OCI-LY3 (cell line): Measurements from ENCODE around the gene GPLD1.

Experiments
- H2AFZ ChIP-seq: fragments of 200-600, 300-600 bp; shearing (Covaris generic); 2 replicates; pipeline ENCODE4 v1.6.0; 2014; ENCODE audit warnings: antibody characterized with exemption, low read depth, low read length
- H3K27ac ChIP-seq: fragments of 200-600, 300-600 bp; sonication (generic); 2 replicates; pipeline ENCODE4 v1.5.1; 2014; ENCODE audit warnings: mild to moderate bottlenecking, low read length, moderate library complexity, mixed read lengths
- H3K27me3 ChIP-seq: fragments of 200-600, 300-600 bp; sonication (generic); 2 replicates; pipeline ENCODE4 v1.6.1; 2014; ENCODE audit warnings: low read depth, low read length, mixed read lengths
- H3K36me3 ChIP-seq: fragments of 200-600, 300-600 bp; sonication (generic); replicated peaks from 2 replicates; pipeline ENCODE3; 2014; ENCODE audit warnings: low read depth, low read length, mixed read lengths
- H3K4me1 ChIP-seq: fragments of 300-600, 200-600 bp; sonication (generic); 2 replicates; pipeline ENCODE4 v1.6.1; 2014; ENCODE audit warnings: low read length, mixed read lengths
- H3K4me2 ChIP-seq: fragments of 200-600, 300-600 bp; sonication (generic); 2 replicates; pipeline ENCODE4 v1.6.1; 2014; ENCODE audit warnings: low read length, mixed read lengths
- H3K4me3 ChIP-seq: fragments of 300-600, 200-600 bp; sonication (generic); 2 replicates; pipeline ENCODE4 v1.5.1; 2014; ENCODE audit warnings: antibody characterized with exemption, mild to moderate bottlenecking, low read length, moderate library complexity
- H3K79me2 ChIP-seq: fragments of 300-600, 200-600 bp; shearing (Covaris generic); 2 replicates; pipeline ENCODE4 v1.6.1; 2014; ENCODE audit warnings: mild to moderate bottlenecking, low read length, mixed read lengths
- H3K9ac ChIP-seq: fragments of 300-600, 200-600 bp; shearing (Covaris generic); 2 replicates; pipeline ENCODE4 v1.6.0; 2014; ENCODE audit warnings: mild to moderate bottlenecking, low read length, moderate library complexity
- H3K9me3 ChIP-seq: fragments of 200-600, 300-600 bp; shearing (Covaris generic); 2 replicates; pipeline ENCODE4 v1.6.1; 2014; ENCODE audit warnings: low read length, mixed read lengths; ENCODE audit not compliant: insufficient read depth
- H4K20me1 ChIP-seq: fragments of 200-600, 300-600 bp; sonication (generic); 2 replicates; pipeline ENCODE4 v1.6.1; 2016; ENCODE audit warnings: low read length, mixed read lengths; ENCODE audit not compliant: insufficient read depth
- EZH2phosphoT487 ChIP-seq: fragments of 200-600 bp; shearing (Covaris generic); IDR thresholded peaks from 2 replicates; pipeline ENCODE4 v1.6.1; 2018; ENCODE audit warnings: antibody characterized with exemption, mixed run types, low read depth
- TF ChIP-seq, protein P1 (sequence below): fragments of 200-600, 300-600 bp; sonication (generic); IDR thresholded peaks from 2 replicates; pipeline ENCODE4 v1.5.1; 2014; ENCODE audit warnings: antibody characterized with exemption, low read length, low read depth

GPLD1 gene

GRCh38 chr6:24469811-24470210, 19.6 kb downstream of the GPLD1 start:
- Histone ChIP-seq H3K79me2 (no peaks in the 10 kb centered on the region), H4K20me1 (no peaks in the 10 kb centered on the region), H3K4me1 (no peaks in the 10 kb centered on the region), H3K9ac (no peak overlapping the region), H3K9me3 (no peaks in the 10 kb centered on the region), H3K4me2 (no peak overlapping the region), H2AFZ (no peak overlapping the region), H3K27ac (no peak overlapping the region), H3K4me3 (no peak overlapping the region), H3K27me3 (no peaks in the 10 kb centered on the region), H3K36me3 (no peaks in the 10 kb centered on the region)
- no peak for TF ChIP-seq EZH2phosphoT487
- TF ChIP-seq, protein P1, sequence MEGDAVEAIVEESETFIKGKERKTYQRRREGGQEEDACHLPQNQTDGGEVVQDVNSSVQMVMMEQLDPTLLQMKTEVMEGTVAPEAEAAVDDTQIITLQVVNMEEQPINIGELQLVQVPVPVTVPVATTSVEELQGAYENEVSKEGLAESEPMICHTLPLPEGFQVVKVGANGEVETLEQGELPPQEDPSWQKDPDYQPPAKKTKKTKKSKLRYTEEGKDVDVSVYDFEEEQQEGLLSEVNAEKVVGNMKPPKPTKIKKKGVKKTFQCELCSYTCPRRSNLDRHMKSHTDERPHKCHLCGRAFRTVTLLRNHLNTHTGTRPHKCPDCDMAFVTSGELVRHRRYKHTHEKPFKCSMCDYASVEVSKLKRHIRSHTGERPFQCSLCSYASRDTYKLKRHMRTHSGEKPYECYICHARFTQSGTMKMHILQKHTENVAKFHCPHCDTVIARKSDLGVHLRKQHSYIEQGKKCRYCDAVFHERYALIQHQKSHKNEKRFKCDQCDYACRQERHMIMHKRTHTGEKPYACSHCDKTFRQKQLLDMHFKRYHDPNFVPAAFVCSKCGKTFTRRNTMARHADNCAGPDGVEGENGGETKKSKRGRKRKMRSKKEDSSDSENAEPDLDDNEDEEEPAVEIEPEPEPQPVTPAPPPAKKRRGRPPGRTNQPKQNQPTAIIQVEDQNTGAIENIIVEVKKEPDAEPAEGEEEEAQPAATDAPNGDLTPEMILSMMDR: no peak

- Histone ChIP-seq H3K27ac (no peak overlapping the region), H3K4me2 (no peak overlapping the region), H3K27me3 (no peaks in the 10 kb centered on the region), H3K79me2 (no peaks in the 10 kb centered on the region), H4K20me1 (no peaks in the 10 kb centered on the region), H3K4me3 (no peak overlapping the region), H3K4me1 (no peaks in the 10 kb centered on the region), H3K36me3 (no peaks in the 10 kb centered on the region), H3K9me3 (no peaks in the 10 kb centered on the region), H3K9ac (no peak overlapping the region), H2AFZ (no peak overlapping the region)
- TF ChIP-seq EZH2phosphoT487: no peak
- TF ChIP-seq, protein P1: no peak
Observed at GRCh38 chr6:24464253-24465038, 24.9 kb downstream of the GPLD1 start.

DNA sequence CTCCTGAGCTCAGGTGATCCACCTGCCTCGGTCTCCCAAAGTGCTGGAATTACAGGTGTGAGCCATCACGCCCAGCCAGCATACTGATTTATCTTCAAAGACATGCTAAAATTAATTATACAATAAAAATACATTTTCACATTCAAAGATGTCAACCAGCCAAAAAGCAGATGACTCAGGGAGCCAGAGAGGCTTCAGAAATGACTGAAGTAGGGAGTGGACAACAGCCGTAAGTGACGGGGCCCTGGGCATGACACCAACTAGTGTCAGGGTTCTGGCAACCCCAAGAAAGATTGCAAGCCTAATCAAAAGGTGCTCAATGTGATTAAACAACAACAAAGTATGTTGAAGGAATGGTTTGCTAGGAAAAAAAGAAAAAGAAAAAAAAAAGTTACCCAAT, 28.4 kb downstream of the GPLD1 start:
- no peaks in the 10 kb centered on the region for H3K36me3 ChIP-seq
- H3K27ac ChIP-seq: no peak overlapping the region
- H3K9ac ChIP-seq: no peak overlapping the region
- TF ChIP-seq EZH2phosphoT487: no peak
- TF ChIP-seq, protein P1: no peak
- no peak overlapping the region for H3K4me3 ChIP-seq
- no peaks in the 10 kb centered on the region for H3K4me1 ChIP-seq
- H2AFZ ChIP-seq: no peak overlapping the region
- H3K27me3 ChIP-seq: no peaks in the 10 kb centered on the region
- H3K4me2 ChIP-seq: no peak overlapping the region
- H4K20me1 ChIP-seq: no peaks in the 10 kb centered on the region
- no peaks in the 10 kb centered on the region for H3K79me2 ChIP-seq
- H3K9me3 ChIP-seq: no peaks in the 10 kb centered on the region

DNA sequence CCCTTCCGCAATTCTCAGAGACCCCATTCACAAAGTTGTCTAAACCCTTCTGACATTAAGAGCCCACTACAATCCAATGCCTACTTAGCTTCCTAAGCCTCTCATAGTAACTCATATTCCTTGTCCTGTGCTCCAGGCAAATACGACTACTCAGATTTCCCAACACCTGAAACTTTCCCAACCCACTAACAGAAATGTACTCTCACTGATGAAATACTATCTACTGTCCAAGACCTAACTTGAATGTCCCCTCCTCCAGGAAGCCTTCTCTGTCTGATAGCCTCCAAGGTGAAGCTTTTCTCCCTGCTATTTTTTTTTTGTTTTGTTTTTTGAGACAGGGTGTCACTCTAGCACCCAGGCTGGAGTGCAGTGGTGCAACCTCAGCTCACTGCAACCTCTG, 30.4 kb downstream of the GPLD1 start:
- no peaks in the 10 kb centered on the region for H3K36me3 ChIP-seq
- H2AFZ ChIP-seq: no peak overlapping the region
- H4K20me1 ChIP-seq: no peaks in the 10 kb centered on the region
- no peaks in the 10 kb centered on the region for H3K9me3 ChIP-seq
- no peak overlapping the region for H3K4me2 ChIP-seq
- no peak for TF ChIP-seq EZH2phosphoT487
- TF ChIP-seq, protein P1: no peak
- H3K79me2 ChIP-seq: no peaks in the 10 kb centered on the region
- H3K9ac ChIP-seq: no peak overlapping the region
- H3K27me3 ChIP-seq: no peaks in the 10 kb centered on the region
- H3K4me1 ChIP-seq: no peaks in the 10 kb centered on the region
- no peak overlapping the region for H3K27ac ChIP-seq
- H3K4me3 ChIP-seq: no peak overlapping the region
